Neural cell (in vitro differentiated cells): ENCODE data around the gene NOL11. TPM values are rescaled to one million over a fixed set of nuclear protein-coding genes. Genes with fewer than 3 reads are reported as not detected.

Experiments used
- H2AFZ ChIP-seq: fragments of 200-600, 300-800 bp; sonication (generic), shearing (Covaris generic); 2 replicates; pipeline ENCODE4 v1.6.0; 2014; ENCODE audit warnings: low read depth, mild to moderate bottlenecking, antibody characterized with exemption, low read length, moderate library complexity
- H3F3A ChIP-seq: fragments of 200-600 bp; shearing (Covaris generic); 2 replicates; pipeline ENCODE4 v1.6.1; 2016; ENCODE audit warnings: mild to moderate bottlenecking, moderate library complexity, mixed read lengths, antibody characterized with exemption, low read length; ENCODE audit not compliant: insufficient read depth, poor library complexity, severe bottlenecking
- H3K27ac ChIP-seq: fragments of 200-600, 300-800 bp; sonication (generic), shearing (Covaris generic); 2 replicates; pipeline ENCODE4 v1.5.1; 2014; ENCODE audit warnings: mild to moderate bottlenecking, low read length, moderate library complexity
- H3K27me3 ChIP-seq: fragments of 300-800, 200-600 bp; sonication (generic), shearing (Covaris generic); 2 replicates; pipeline ENCODE4 v1.6.0; 2014; ENCODE audit warnings: mild to moderate bottlenecking, low read depth, low read length, moderate library complexity; ENCODE audit not compliant: insufficient read depth
- H3K36me3 ChIP-seq: fragments of 300-800, 200-600 bp; sonication (generic), shearing (Covaris generic); 2 replicates; pipeline ENCODE4 v1.5.1; 2014; ENCODE audit warnings: mild to moderate bottlenecking, antibody characterized with exemption, low read length, moderate library complexity; ENCODE audit not compliant: insufficient read depth
- H3K4me2 ChIP-seq: fragments of 300-800, 200-600 bp; sonication (generic), shearing (Covaris generic); 2 replicates; pipeline ENCODE4 v1.6.0; 2014; ENCODE audit warnings: mild to moderate bottlenecking, low read length
- H3K4me3 ChIP-seq: fragments of 300-800, 200-600 bp; sonication (generic), shearing (Covaris generic); 2 replicates; pipeline ENCODE4 v1.5.1; 2014; ENCODE audit warnings: mild to moderate bottlenecking, low read length, moderate library complexity
- H3K79me2 ChIP-seq: fragments of 200-600 bp; shearing (Covaris generic); replicated peaks from 2 replicates; pipeline ENCODE4 v1.6.0; 2014; ENCODE audit warnings: mild to moderate bottlenecking, low read length, moderate library complexity; ENCODE audit not compliant: insufficient read depth
- H3K9ac ChIP-seq: fragments of 300-800, 200-600 bp; sonication (generic), shearing (Covaris generic); 2 replicates; pipeline ENCODE4 v1.6.1; 2016; ENCODE audit warnings: mild to moderate bottlenecking, low read length, mixed read lengths
- H3K9me2 ChIP-seq: fragments of 200-600 bp; shearing (Covaris generic); 2 replicates; pipeline ENCODE4 v1.6.1; 2016; ENCODE audit warnings: mild to moderate bottlenecking, low read length, mixed read lengths; ENCODE audit not compliant: insufficient read depth
- H3K9me3 ChIP-seq: fragments of 200-600, 300-800 bp; sonication (generic), shearing (Covaris generic); 2 replicates; pipeline ENCODE4 v1.6.1; 2016; ENCODE audit warnings: mild to moderate bottlenecking, mixed run types, low read length, moderate library complexity, mixed read lengths
- H4K20me1 ChIP-seq: fragments of 200-600 bp; shearing (Covaris generic); 2 replicates; pipeline ENCODE4 v1.6.1; 2016; ENCODE audit warnings: mild to moderate bottlenecking, mixed run types; ENCODE audit not compliant: insufficient read depth
- EP300 ChIP-seq: fragments of 450-650 bp; conservative IDR thresholded peaks from 2 replicates; pipeline ENCODE4 v1.6.1; 2014; ENCODE audit warnings: antibody characterized with exemption, mild to moderate bottlenecking, moderate library complexity; ENCODE audit not compliant: poor library complexity, severe bottlenecking
- EZH2 ChIP-seq: fragments of 200-600, 300-800 bp; shearing (Covaris generic), sonication (generic); IDR thresholded peaks from 2 replicates; pipeline ENCODE4 v1.6.1; 2014; ENCODE audit warnings: antibody characterized with exemption, low read length, borderline replicate concordance, mild to moderate bottlenecking; ENCODE audit not compliant: insufficient read depth, poor library complexity, severe bottlenecking
- MXI1 ChIP-seq: fragments of 450-650 bp; conservative IDR thresholded peaks from 2 replicates; pipeline ENCODE4 v1.6.1; 2014; ENCODE audit warnings: antibody characterized with exemption, mild to moderate bottlenecking; ENCODE audit not compliant: poor library complexity, severe bottlenecking
- POLR2AphosphoS5 ChIP-seq: IDR thresholded peaks from 2 replicates; pipeline ENCODE4 v1.6.1; 2012
- RAD21 ChIP-seq: fragments of 450-650 bp; conservative IDR thresholded peaks from 2 replicates; pipeline ENCODE4 v1.6.1; 2014; ENCODE audit warnings: antibody characterized with exemption, mild to moderate bottlenecking, moderate library complexity
- SMC3 ChIP-seq: fragments of 450-650 bp; conservative IDR thresholded peaks from 2 replicates; pipeline ENCODE4 v1.6.1; 2014; ENCODE audit warnings: antibody characterized with exemption, mild to moderate bottlenecking, moderate library complexity; ENCODE audit not compliant: poor library complexity
- TAF1 ChIP-seq: IDR thresholded peaks from 2 replicates; pipeline ENCODE4 v1.6.1; 2012; ENCODE audit warnings: low read depth
- polyA plus RNA-seq: library from polyadenylated mRNA; depleted of rRNA; stranded (reverse); fragments of >200 nt; gene quantifications from 2 replicates; pipeline ENCODE4 v1.2.3, GENCODE V29; 2014
- TF ChIP-seq, protein P1 (sequence below): fragments of 450-650 bp; IDR thresholded peaks from 2 replicates; pipeline ENCODE4 v1.5.1; 2014; ENCODE audit warnings: antibody characterized with exemption, mild to moderate bottlenecking, moderate library complexity; ENCODE audit not compliant: poor library complexity, severe bottlenecking
- TF ChIP-seq, protein P2 (sequence below): IDR thresholded peaks from 2 replicates; pipeline ENCODE4 v1.6.1; 2012; ENCODE audit warnings: borderline replicate concordance

Gene NOL11
- polyA plus RNA-seq, 1 donor from 2014 or later, result 59.7 TPM

DNA sequence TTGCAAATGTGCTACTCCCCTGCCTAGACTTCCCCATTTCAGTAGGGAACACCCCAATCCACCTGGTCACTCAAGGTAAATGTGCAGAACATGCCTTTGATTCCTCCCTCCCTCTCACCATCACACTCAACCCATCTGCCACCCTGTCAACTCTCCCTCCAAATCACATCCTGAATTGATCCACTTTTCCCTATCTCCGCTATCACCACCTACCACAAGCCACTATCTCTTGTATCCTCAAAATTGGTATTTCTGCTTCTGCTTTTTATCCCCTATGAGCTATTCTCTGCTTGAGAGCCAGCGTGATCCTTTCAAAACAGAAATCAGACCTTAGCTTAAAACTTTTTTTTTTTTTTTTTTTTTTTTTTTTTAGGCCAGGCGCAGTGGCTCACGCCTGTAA is 5.4 kb upstream of the NOL11 start:
- no peaks in the 10 kb centered on the region for H3K9me3 ChIP-seq

DNA sequence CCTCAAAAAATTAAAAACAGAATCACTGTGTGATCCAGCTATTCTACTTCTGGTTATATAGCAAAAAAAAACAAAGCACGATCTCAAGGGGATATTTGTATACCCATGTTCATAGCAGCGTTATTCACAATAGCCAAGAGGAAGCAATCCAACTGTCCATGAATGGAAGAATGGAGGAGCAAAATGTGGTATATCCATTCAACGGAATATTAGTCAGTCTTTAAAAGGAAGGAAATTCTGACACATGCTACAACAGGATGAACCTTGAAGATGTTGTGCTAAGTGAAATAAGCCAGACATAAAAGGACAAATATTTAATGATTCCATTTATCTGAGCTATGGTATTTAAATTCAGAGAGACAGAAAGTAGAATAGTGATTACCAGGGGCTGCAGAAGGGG is 4.6 kb upstream of the NOL11 start:
- Histone ChIP-seq H3K27me3 (no peaks in the 10 kb centered on the region), H3F3A (peaks cover 3% of the 10 kb centered on the region), H3K4me2 (no peak overlapping the region), H4K20me1 (no peaks in the 10 kb centered on the region), H3K9ac (no peak overlapping the region), H3K36me3 (no peaks in the 10 kb centered on the region), H2AFZ (no peak overlapping the region), H3K4me3 (no peak overlapping the region), H3K79me2 (no peaks in the 10 kb centered on the region), H3K9me3 (no peaks in the 10 kb centered on the region), H3K9me2 (no peaks in the 10 kb centered on the region), H3K27ac (no peak overlapping the region)
- TF ChIP-seq SMC3 (no peak), MXI1 (no peak), EZH2 (no peak), RAD21 (no peak), TAF1 (no peak), EP300 (no peak), POLR2AphosphoS5 (no peak)
- TF ChIP-seq, protein P1, sequence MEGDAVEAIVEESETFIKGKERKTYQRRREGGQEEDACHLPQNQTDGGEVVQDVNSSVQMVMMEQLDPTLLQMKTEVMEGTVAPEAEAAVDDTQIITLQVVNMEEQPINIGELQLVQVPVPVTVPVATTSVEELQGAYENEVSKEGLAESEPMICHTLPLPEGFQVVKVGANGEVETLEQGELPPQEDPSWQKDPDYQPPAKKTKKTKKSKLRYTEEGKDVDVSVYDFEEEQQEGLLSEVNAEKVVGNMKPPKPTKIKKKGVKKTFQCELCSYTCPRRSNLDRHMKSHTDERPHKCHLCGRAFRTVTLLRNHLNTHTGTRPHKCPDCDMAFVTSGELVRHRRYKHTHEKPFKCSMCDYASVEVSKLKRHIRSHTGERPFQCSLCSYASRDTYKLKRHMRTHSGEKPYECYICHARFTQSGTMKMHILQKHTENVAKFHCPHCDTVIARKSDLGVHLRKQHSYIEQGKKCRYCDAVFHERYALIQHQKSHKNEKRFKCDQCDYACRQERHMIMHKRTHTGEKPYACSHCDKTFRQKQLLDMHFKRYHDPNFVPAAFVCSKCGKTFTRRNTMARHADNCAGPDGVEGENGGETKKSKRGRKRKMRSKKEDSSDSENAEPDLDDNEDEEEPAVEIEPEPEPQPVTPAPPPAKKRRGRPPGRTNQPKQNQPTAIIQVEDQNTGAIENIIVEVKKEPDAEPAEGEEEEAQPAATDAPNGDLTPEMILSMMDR, result no peak
- TF ChIP-seq, protein P2, sequence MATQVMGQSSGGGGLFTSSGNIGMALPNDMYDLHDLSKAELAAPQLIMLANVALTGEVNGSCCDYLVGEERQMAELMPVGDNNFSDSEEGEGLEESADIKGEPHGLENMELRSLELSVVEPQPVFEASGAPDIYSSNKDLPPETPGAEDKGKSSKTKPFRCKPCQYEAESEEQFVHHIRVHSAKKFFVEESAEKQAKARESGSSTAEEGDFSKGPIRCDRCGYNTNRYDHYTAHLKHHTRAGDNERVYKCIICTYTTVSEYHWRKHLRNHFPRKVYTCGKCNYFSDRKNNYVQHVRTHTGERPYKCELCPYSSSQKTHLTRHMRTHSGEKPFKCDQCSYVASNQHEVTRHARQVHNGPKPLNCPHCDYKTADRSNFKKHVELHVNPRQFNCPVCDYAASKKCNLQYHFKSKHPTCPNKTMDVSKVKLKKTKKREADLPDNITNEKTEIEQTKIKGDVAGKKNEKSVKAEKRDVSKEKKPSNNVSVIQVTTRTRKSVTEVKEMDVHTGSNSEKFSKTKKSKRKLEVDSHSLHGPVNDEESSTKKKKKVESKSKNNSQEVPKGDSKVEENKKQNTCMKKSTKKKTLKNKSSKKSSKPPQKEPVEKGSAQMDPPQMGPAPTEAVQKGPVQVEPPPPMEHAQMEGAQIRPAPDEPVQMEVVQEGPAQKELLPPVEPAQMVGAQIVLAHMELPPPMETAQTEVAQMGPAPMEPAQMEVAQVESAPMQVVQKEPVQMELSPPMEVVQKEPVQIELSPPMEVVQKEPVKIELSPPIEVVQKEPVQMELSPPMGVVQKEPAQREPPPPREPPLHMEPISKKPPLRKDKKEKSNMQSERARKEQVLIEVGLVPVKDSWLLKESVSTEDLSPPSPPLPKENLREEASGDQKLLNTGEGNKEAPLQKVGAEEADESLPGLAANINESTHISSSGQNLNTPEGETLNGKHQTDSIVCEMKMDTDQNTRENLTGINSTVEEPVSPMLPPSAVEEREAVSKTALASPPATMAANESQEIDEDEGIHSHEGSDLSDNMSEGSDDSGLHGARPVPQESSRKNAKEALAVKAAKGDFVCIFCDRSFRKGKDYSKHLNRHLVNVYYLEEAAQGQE, result no peak

More for the DNA sequence above, 5.4 kb upstream of the NOL11 start:
- Histone ChIP-seq H4K20me1 (no peaks in the 10 kb centered on the region), H3F3A (no peaks in the 10 kb centered on the region), H3K36me3 (no peaks in the 10 kb centered on the region), H3K9me2 (no peaks in the 10 kb centered on the region), H3K27me3 (no peaks in the 10 kb centered on the region), H3K79me2 (no peaks in the 10 kb centered on the region), H3K4me3 (no peak overlapping the region), H3K4me2 (no peak overlapping the region), H3K9ac (no peak overlapping the region), H3K27ac (no peak overlapping the region), H2AFZ (no peak overlapping the region)
- TF ChIP-seq RAD21 (no peak), MXI1 (no peak), SMC3 (no peak), POLR2AphosphoS5 (no peak), EP300 (no peak), EZH2 (no peak), TAF1 (no peak)
- TF ChIP-seq, protein P2, result no peak
- TF ChIP-seq, protein P1, result no peak
